GM19193 (cell line): Measurements from ENCODE around the gene C6orf62.

Experiments used
- POLR2A ChIP-seq: IDR thresholded peaks from 4 replicates; pipeline ENCODE4 v1.6.1; 2011; ENCODE audit not compliant: insufficient read depth, insufficient read length; ENCODE audit errors: extremely low read depth

The C6orf62 gene

GRCh38 chr6:24708612-24709011 lies 10.3 kb downstream of the C6orf62 start:
- TF ChIP-seq POLR2A: no peak

DNA sequence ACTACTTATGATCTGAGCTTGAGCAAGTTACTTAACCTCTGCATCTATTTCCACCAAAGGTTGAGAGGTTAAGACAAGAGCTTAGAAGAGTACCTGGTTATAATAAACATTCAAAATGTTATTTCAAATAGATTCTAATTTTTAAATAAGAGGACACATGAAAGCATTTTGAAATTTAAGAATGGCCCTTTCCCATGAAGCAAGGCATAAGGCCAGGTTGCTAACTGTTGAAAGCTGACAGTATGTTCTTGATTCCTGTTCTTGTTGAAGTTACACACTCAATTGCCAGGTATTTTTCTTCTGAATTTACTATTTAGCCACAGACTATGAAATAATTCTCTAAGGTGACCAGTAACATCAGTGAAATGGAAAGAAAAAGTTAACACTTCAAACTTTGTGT lies 14.5 kb downstream of the C6orf62 start:
- TF ChIP-seq POLR2A: no peak

GRCh38 chr6:24702720-24703282 lies 16.2 kb downstream of the C6orf62 start:
- TF ChIP-seq POLR2A: no peak

GRCh38 chr6:24699521-24700359 lies 19.2 kb downstream of the C6orf62 start:
- no peak for TF ChIP-seq POLR2A

- no peak for TF ChIP-seq POLR2A
These were observed 22.9 kb downstream of the C6orf62 start for GRCh38 chr6:24696097-24696496.

GRCh38 chr6:24694198-24694597 lies 24.8 kb downstream of the C6orf62 start:
- no peak for TF ChIP-seq POLR2A

DNA sequence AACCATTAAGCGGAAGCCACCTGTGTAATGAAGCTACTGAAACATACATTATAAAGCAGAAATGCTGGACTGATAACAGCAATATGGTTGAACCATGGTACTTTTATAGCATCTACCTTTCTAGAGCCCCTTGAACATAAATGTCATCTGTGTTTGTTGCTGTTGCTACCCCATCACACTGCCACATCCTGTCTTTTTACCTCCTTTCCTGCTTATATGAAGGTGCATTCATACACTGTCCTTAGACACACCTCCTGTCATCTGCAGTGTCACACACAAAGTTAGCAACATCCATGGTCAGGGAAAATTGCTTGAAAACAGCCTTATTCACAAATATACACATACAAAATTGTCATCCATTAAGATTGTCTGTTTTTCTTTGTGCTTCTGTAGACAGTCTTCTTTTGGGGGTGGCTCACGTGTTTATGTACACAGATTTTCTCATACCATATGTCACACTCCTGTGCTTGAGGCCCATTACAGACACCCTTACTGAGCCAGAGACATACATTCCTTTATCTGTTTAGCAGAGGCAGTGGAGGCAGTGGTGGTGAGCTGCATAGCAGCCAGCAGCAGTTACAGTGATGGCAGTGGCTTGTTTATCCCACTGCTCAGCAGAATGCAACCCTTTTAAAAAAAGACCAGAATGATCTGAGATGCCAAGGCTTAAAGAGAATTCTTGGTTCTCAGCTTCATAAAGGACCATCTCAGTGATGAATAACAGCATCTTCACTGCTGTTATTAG lies 25.9 kb downstream of the C6orf62 start:
- no peak for TF ChIP-seq POLR2A

- TF ChIP-seq POLR2A: no peak
These were observed 26.5 kb downstream of the C6orf62 start for GRCh38 chr6:24692415-24692814.

- no peak for TF ChIP-seq POLR2A
These were observed 27.0 kb downstream of the C6orf62 start for GRCh38 chr6:24692003-24692402.

DNA sequence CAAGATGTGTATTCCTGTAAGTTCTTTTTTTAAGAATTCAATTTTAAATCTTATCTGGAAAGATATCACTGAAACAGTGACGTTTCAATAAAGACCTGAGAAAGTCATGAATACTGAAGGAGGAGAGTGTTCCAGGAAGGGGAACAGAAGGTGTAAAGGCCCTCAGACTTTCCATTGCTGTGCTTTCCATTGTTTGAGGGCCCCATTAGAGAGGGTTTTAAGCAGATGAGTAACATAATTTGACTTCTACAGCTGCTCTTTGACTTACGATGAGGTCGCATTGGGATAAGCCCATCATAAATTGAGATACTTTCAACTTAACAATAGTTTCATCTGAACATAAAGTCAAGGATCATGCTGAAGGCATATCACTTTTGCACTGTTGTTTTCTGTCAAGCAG lies 27.4 kb downstream of the C6orf62 start:
- TF ChIP-seq POLR2A: no peak

DNA sequence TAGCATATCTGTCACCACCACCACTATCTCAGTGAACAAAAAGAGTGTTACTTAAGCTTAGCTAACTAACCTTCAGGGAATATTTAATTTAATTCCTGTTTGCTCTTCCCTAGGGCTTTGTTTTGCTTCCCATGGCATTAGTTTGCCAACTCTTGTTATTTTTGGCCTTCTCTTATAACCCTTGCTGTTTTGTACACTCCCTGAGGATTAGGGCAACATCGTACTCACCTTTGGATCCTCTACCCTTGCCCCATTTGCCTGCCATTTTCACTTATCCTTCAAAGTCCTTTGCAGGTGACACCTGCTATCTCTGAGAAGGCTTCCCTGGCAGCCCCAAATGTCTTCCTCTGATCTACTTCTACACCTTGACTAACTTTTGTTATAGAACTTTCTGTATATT lies 28.4 kb downstream of the C6orf62 start:
- TF ChIP-seq POLR2A: no peak

- no peak for TF ChIP-seq POLR2A
These were observed 29.0 kb downstream of the C6orf62 start for GRCh38 chr6:24689964-24690363.

DNA sequence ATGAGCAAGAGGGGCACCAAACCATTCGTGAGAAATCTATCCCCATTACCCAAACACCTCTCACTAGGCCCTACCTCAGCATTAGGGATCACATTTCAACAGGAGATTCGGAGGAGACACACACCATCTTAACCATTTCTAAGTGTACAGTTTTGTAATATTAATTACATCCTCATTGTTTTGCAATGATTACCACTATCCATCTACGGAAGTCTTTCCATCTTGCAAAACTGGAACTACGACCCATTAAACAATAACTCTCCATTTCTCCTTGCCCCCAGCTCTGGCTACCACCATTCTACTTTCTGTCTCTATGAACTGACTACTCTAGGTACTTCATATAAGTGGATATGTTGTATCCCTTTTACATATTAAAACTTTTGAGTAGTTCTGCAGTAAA lies 32.0 kb downstream of the C6orf62 start:
- TF ChIP-seq POLR2A: no peak

DNA sequence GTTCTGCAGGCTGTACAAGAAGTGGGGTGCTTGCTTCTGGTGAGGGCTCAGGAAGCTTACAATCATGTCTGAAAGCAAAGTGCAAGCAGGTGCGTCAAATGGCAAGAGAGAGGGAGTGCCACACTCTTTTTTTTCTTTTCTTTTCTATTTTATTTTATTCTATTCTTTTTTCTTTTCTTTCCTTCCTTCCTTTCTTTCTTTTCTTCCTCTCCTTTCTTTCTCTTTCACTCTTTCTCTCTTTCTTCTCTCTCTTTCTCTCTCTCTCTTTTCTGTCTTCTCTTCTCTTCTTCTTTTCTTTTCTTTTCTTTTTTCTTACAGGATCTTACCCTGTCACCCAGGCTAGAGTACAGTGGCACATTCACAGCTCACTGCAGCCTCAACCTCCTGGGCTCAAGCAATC lies 32.5 kb downstream of the C6orf62 start:
- TF ChIP-seq POLR2A: no peak
